HCT116 (cell line): ENCODE measurements around the gene CILP2. TPM values are rescaled to one million over a fixed set of nuclear protein-coding genes. Genes with fewer than 3 reads are reported as not detected.

ENCODE experiments used
- ATAC-seq: fragments of 200-7000 bp; cut with Tn5 transposase; 2 replicates; pipeline ENCODE4 v1.9.1; 2020; ENCODE audit warnings: mild to moderate bottlenecking, moderate library complexity
- BruUV-seq: library from RNA; stranded (reverse); fragments of 400-500 nt; replicated peaks from 2 replicates; lab custom pipeline; 2021; lab: Mats Ljungman, UMichigan
- CTCF ChIA-PET: fragments of 300-600 bp; sonication (Branson Sonifier 250); formaldehyde crosslinking; loops from one replicate; lab custom pipeline; 2021; ENCODE audit warnings: antibody characterized with exemption; lab: Charles Lee
- POLR2A ChIA-PET: fragments of 300-600, 350-600 bp; sonication (Branson Sonifier 250); formaldehyde crosslinking; loops from one replicate; lab custom pipeline; 2021; ENCODE audit warnings: antibody characterized with exemption; lab: Charles Lee
- RAD21 ChIA-PET, 2 experiments: fragments of 300-600 bp; sonication (Branson Sonifier 250); formaldehyde crosslinking; loops; one replicate each; lab custom pipeline; 2023; ENCODE audit warnings: low total read pairs in 2 of 2; ENCODE audit not compliant: uncharacterized antibody in 2 of 2, unreplicated experiment in 2 of 2, low non-redundant PET in 1 of 2; lab: Charles Lee
- DNase-seq: peaks from one replicate; pipeline ENCODE4 v3.0.0-alpha.2; 2010; ENCODE audit warnings: low read depth, low spot score
- H2AFZ ChIP-seq: fragments of 200-600 bp; shearing (Covaris generic), sonication (generic); 2 replicates; pipeline ENCODE4 v1.6.1; 2017; ENCODE audit warnings: low read depth, mixed run types, mixed read lengths, antibody characterized with exemption, low read length; ENCODE audit not compliant: poor library complexity, severe bottlenecking
- H3K27ac ChIP-seq: 2 replicates; pipeline ENCODE4 v1.5.1; 2012; ENCODE audit warnings: low read depth, low read length
- H3K27me3 ChIP-seq: fragments of 200-600 bp; sonication (generic); 2 replicates; pipeline ENCODE4 v1.6.1; 2016; ENCODE audit warnings: mixed run types, low read length, mixed read lengths; ENCODE audit not compliant: insufficient read depth
- H3K36me3 ChIP-seq, 2 experiments: fragments of 200-500 bp in 1 of 2; fragments of 200-600 bp in 1 of 2; sonication (Bioruptor generic) in 1 of 2; sonication (generic) in 1 of 2; 2 replicates each; pipeline versions ENCODE4 v1.5.1 to v1.6.1; 2014 to 2016; ENCODE audit warnings: low read length in 2 of 2, inconsistent platforms in 1 of 2, mixed read lengths in 1 of 2, mixed run types in 1 of 2; ENCODE audit not compliant: insufficient read depth in 2 of 2, control insufficient read depth in 1 of 2
- H3K4me1 ChIP-seq, 2 experiments: fragments of 200-600 bp in 1 of 2; sonication (generic) in 1 of 2; 2 replicates each; pipeline versions ENCODE4 v1.5.1 to v1.6.1; 2012 to 2017; ENCODE audit warnings: low read length in 2 of 2, inconsistent platforms in 1 of 2, mild to moderate bottlenecking in 1 of 2, mixed read lengths in 1 of 2, mixed run types in 1 of 2, moderate library complexity in 1 of 2; ENCODE audit not compliant: insufficient read depth in 2 of 2, control insufficient read depth in 1 of 2
- H3K4me2 ChIP-seq: fragments of 200-600 bp; sonication (generic); 2 replicates; pipeline ENCODE4 v1.6.1; 2017; ENCODE audit warnings: mixed run types, low read length, mixed read lengths
- H3K4me3 ChIP-seq, 2 experiments: fragments of 200-600 bp in 1 of 2; sonication (generic) in 1 of 2; replicated peaks in 1 of 2; 2 replicates each; pipeline ENCODE4 v1.5.1; 2011 to 2016; ENCODE audit warnings: low read length in 2 of 2, control low read depth in 1 of 2, low read depth in 1 of 2, mild to moderate bottlenecking in 1 of 2, mixed read lengths in 1 of 2, mixed run types in 1 of 2
- H3K79me2 ChIP-seq: fragments of 200-600 bp; sonication (generic); 2 replicates; pipeline ENCODE4 v1.6.1; 2017; ENCODE audit warnings: mild to moderate bottlenecking, mixed run types, low read length, moderate library complexity, mixed read lengths; ENCODE audit not compliant: insufficient read depth
- H3K9ac ChIP-seq: fragments of 200-600 bp; sonication (generic); 2 replicates; pipeline ENCODE4 v1.6.1; 2016; ENCODE audit warnings: low read length, mixed read lengths
- H3K9me2 ChIP-seq: fragments of 200-600 bp; sonication (generic), shearing (Covaris generic); 2 replicates; pipeline ENCODE4 v1.6.1; 2017; ENCODE audit warnings: mixed run types, mild to moderate bottlenecking, moderate library complexity; ENCODE audit not compliant: insufficient read depth
- H3K9me3 ChIP-seq, 2 experiments: fragments of 200-500 bp in 1 of 2; fragments of 200-600 bp in 1 of 2; sonication (Bioruptor generic) in 1 of 2; sonication (generic) in 1 of 2; 2 replicates each; pipeline ENCODE4 v1.6.1; 2014 to 2017; ENCODE audit warnings: low read length in 2 of 2, mixed read lengths in 2 of 2, inconsistent platforms in 1 of 2, low read depth in 1 of 2, mild to moderate bottlenecking in 1 of 2, mixed run types in 1 of 2, moderate library complexity in 1 of 2; ENCODE audit not compliant: control insufficient read depth in 1 of 2, insufficient read depth in 1 of 2
- H4K20me1 ChIP-seq: fragments of 200-600 bp; sonication (generic), shearing (Covaris generic); 2 replicates; pipeline ENCODE4 v1.6.1; 2017; ENCODE audit warnings: mixed run types, mild to moderate bottlenecking, moderate library complexity; ENCODE audit not compliant: insufficient read depth
- CBX3 ChIP-seq: IDR thresholded peaks from 2 replicates; pipeline ENCODE4 v1.6.1; 2012; ENCODE audit warnings: low read depth
- CEBPB ChIP-seq: IDR thresholded peaks from 2 replicates; pipeline ENCODE4 v1.6.1; 2012; ENCODE audit warnings: low read depth
- JUND ChIP-seq: IDR thresholded peaks from 2 replicates; pipeline ENCODE4 v1.6.1; 2012
- intact Hi-C: fragments of 100-400 bp; cut with micrococcal nuclease; formaldehyde crosslinking; loops from 2 replicates; pipeline ENCODE4 v1.10.0; 2022
- total RNA-seq: library from RNA; stranded (reverse); gene quantifications from one replicate; pipeline ENCODE4 v1.2.1, GENCODE V29; 2021; ENCODE audit not compliant: unreplicated experiment
- TF ChIP-seq, protein P1 (sequence below): IDR thresholded peaks from 2 replicates; pipeline ENCODE4 v1.6.1; 2012
- TF ChIP-seq, protein P2 (sequence below): IDR thresholded peaks from 2 replicates; pipeline ENCODE4 v1.6.1; 2012

CILP2 gene
- total RNA-seq, 1 experiment from 2014 or later: 13.1 TPM

DNA sequence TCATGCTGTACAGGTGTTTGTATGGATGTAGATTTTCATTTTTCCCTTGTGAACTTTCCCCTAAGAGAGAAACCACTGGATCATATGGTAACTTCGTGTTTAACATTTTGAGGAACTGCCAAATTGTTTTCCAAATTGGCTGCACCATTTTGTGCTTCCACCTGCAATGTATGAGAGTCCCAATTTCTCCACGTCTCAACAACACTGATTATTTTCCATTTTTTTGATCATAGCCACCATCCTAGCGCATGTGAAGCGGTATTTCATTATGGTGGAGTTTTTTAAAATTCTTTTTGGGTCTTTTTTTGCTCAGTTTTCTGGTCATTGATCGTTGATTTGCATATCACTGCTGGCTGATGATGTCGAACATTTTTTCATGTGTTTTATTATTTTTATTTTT, 17.1 kb upstream of the CILP2 start:
- no peaks in the 10 kb centered on the region for H3K9me3 ChIP-seq
- H3K79me2 ChIP-seq: peaks cover 98% of the 10 kb centered on the region
- intact Hi-C loops: no loop called here
- H3K4me1 ChIP-seq: peaks cover 5 to 8% of the 10 kb centered on the region in 2 experiments
- H3K4me3 ChIP-seq: no peak overlapping the region
- ChIA-PET RAD21 (no interaction called here), POLR2A (no interaction called here), CTCF (no interaction called here)
- no TSS peak for BruUV-seq
- H3K9ac ChIP-seq: no peak overlapping the region
- no peak overlapping the region for H3K4me2 ChIP-seq
- no peaks in the 10 kb centered on the region for H3K9me2 ChIP-seq
- H4K20me1 ChIP-seq: no peaks in the 10 kb centered on the region
- H3K27me3 ChIP-seq: no peaks in the 10 kb centered on the region
- H3K36me3 ChIP-seq: peaks cover 15 to 18% of the 10 kb centered on the region in 2 experiments; a peak in 3 of 4 replicates
- H3K27ac ChIP-seq: no peak overlapping the region
- no peak overlapping the region for H2AFZ ChIP-seq
- TF ChIP-seq, protein P1, sequence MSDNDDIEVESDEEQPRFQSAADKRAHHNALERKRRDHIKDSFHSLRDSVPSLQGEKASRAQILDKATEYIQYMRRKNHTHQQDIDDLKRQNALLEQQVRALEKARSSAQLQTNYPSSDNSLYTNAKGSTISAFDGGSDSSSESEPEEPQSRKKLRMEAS: no peak
- TF ChIP-seq, protein P2, sequence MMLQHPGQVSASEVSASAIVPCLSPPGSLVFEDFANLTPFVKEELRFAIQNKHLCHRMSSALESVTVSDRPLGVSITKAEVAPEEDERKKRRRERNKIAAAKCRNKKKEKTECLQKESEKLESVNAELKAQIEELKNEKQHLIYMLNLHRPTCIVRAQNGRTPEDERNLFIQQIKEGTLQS: no peak
- no peak for ATAC-seq
- no peak for DNase-seq

DNA sequence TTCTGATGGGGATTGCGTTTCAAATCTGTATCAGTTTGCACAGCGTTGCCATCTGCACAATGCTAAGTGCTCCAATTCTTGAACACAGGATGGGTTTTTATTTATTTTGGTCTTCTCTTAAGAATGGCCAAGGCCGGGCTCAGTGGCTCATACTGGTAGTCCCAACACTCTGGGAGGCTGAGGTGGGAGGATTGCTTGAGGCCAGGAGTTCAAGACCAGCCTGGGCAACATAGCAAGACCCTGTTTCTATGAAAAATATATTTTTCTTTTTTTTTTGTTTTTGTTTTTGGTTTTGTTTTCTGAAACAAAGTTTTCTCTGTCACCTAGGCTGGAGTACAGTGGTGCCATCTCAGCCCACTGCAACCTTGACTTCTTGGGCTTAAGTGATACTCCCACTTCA, 14.9 kb upstream of the CILP2 start:
- Histone ChIP-seq H3K9me2 (no peaks in the 10 kb centered on the region), H4K20me1 (no peaks in the 10 kb centered on the region), H3K27ac (no peak overlapping the region), H3K27me3 (no peaks in the 10 kb centered on the region), H3K4me2 (no peak overlapping the region), H3K9ac (no peak overlapping the region), H2AFZ (no peak overlapping the region), H3K79me2 (peaks cover 80% of the 10 kb centered on the region), H3K4me1 (no peaks in the 10 kb centered on the region), H3K9me3 (no peaks in the 10 kb centered on the region), H3K36me3 (peaks cover 15 to 20% of the 10 kb centered on the region in 2 experiments; a peak in 3 of 4 replicates), H3K4me3 (no peak overlapping the region)
- ATAC-seq (no peak), DNase-seq (no peak)
- intact Hi-C loops: no loop called here
- POLR2A ChIA-PET: no interaction called here
- RAD21 ChIA-PET: no interaction called here
- BruUV-seq: no TSS peak
- TF ChIP-seq CEBPB (no peak), CBX3 (no peak), JUND (no peak)
- CTCF ChIA-PET: no interaction called here
